ENCODE results near the gene FDXR.

The FDXR gene

GRCh38 chr17:74836191-74836590 is 36.6 kb downstream of the FDXR start:
- DNase-seq (ENCODE audit: extremely low spot score) = no peak
- POLR2A ChIA-PET = interaction anchor here (1.2 kb wide), 1 partner anchor 16 kb away, joined by 4 read pairs; no protein-coding TSS in a partner anchor
- no peak for TF ChIP-seq SUZ12 (IDR thresholded peaks at IDR 0.05)
- no peak for TF ChIP-seq L3MBTL2 (conservative IDR thresholded peaks at IDR 0.05)
- TF ChIP-seq FOXK2 (IDR thresholded peaks at IDR 0.05) = no peak
- TF ChIP-seq PKNOX1 (IDR thresholded peaks at IDR 0.05) = no peak
- CTCF ChIA-PET = no interaction called here

GRCh38 chr17:74833501-74834377 is 39.1 kb downstream of the FDXR start:
- TF ChIP-seq BHLHE40 (IDR thresholded peaks at IDR 0.05; ENCODE audit: borderline replicate concordance) (no peak), CTBP1 (IDR thresholded peaks at IDR 0.05; ENCODE audit: borderline replicate concordance) (no peak), ZNF384 (IDR thresholded peaks at IDR 0.05) (no peak), SUZ12 (IDR thresholded peaks at IDR 0.05) (no peak), PKNOX1 (IDR thresholded peaks at IDR 0.05) (no peak), FOXK2 (IDR thresholded peaks at IDR 0.05) (no peak), TARDBP (IDR thresholded peaks at IDR 0.05) (no peak), LEF1 (IDR thresholded peaks at IDR 0.05; ENCODE audit: borderline replicate concordance) (no peak), FOXA1 (IDR thresholded peaks at IDR 0.05) (no peak), HDGF (IDR thresholded peaks at IDR 0.05; ENCODE audit: borderline replicate concordance) (no peak), FOXM1 (IDR thresholded peaks at IDR 0.05; ENCODE audit: borderline replicate concordance) (no peak), SP1 (IDR thresholded peaks at IDR 0.05) (no peak), ARNT (IDR thresholded peaks at IDR 0.05) (no peak)
- DNase-seq (ENCODE audit: extremely low spot score) = no peak
- POLR2A ChIA-PET = interaction anchor here (0.6 to 1.9 kb wide), 4 partner anchors 9 to 39 kb away, joined by 3 to 8 read pairs (median 4); partner anchors contain the start of gene FDXR
- CTCF ChIA-PET = interaction anchor here (1.5 to 3.0 kb wide), 2 partner anchors 28 to 123 kb away, joined by 5 to 15 read pairs; no protein-coding TSS in a partner anchor

- TF ChIP-seq ZNF384 (IDR thresholded peaks at IDR 0.05) = no peak
- no peak for TF ChIP-seq CTBP1 (IDR thresholded peaks at IDR 0.05; ENCODE audit: borderline replicate concordance)
- no peak for TF ChIP-seq ARNT (IDR thresholded peaks at IDR 0.05)
- TF ChIP-seq HDGF (IDR thresholded peaks at IDR 0.05; ENCODE audit: borderline replicate concordance) = no peak
- no peak for TF ChIP-seq ELF4 (IDR thresholded peaks at IDR 0.05)
- TF ChIP-seq FOXA1 (IDR thresholded peaks at IDR 0.05) = no peak
- ChIA-PET CTCF (interaction anchor here (0.8 to 3.0 kb wide), 3 partner anchors 11 to 30 kb away, joined by 3 to 15 read pairs (median 8); no protein-coding TSS in a partner anchor), POLR2A (interaction anchor here (1.3 to 1.9 kb wide), 3 partner anchors 10 to 41 kb away, joined by 3 to 6 read pairs (median 3); partner anchors contain the start of gene FDXR)
- no peak for DNase-seq (ENCODE audit: extremely low spot score)
These were observed 40.4 kb downstream of the FDXR start for GRCh38 chr17:74832421-74832820.

- CTCF ChIA-PET = interaction anchor here (1.2 kb wide), 1 partner anchor 12 kb away, joined by 8 read pairs; no protein-coding TSS in a partner anchor
- DNase-seq (ENCODE audit: extremely low spot score) = no peak
- peak; percentile 39 for TF ChIP-seq PKNOX1 (IDR thresholded peaks at IDR 0.05)
- TF ChIP-seq ARNT (IDR thresholded peaks at IDR 0.05) = no peak
- TF ChIP-seq ELF4 (IDR thresholded peaks at IDR 0.05) = no peak
- POLR2A ChIA-PET = interaction anchor here (0.6 kb wide), 1 partner anchor 11 kb away, joined by 3 read pairs; no protein-coding TSS in a partner anchor
These were observed 41.2 kb downstream of the FDXR start for GRCh38 chr17:74831444-74832146.

GRCh38 chr17:74830861-74831260 is 41.9 kb downstream of the FDXR start:
- TF ChIP-seq BHLHE40 (IDR thresholded peaks at IDR 0.05; ENCODE audit: borderline replicate concordance) (no peak), FOXA1 (IDR thresholded peaks at IDR 0.05) (no peak), SUZ12 (IDR thresholded peaks at IDR 0.05) (no peak), ZNF384 (IDR thresholded peaks at IDR 0.05) (no peak), CTBP1 (IDR thresholded peaks at IDR 0.05; ENCODE audit: borderline replicate concordance) (no peak), NFRKB (IDR thresholded peaks at IDR 0.05) (no peak), FOXK2 (IDR thresholded peaks at IDR 0.05) (no peak), ELF4 (IDR thresholded peaks at IDR 0.05) (no peak)
- CTCF ChIA-PET = no interaction called here
- no peak for DNase-seq (ENCODE audit: extremely low spot score)
- POLR2A ChIA-PET = no interaction called here

GRCh38 chr17:74827800-74828199 is 45.0 kb downstream of the FDXR start:
- DNase-seq (ENCODE audit: extremely low spot score) = no peak
- ChIA-PET CTCF (interaction anchor here (1.9 kb wide), 1 partner anchor 15 kb away, joined by 9 read pairs; no protein-coding TSS in a partner anchor), POLR2A (interaction anchor here (1.7 kb wide), 1 partner anchor 45 kb away, joined by 5 read pairs; the partner anchor contains the start of gene FDXR)
- no peak for TF ChIP-seq FOXM1 (IDR thresholded peaks at IDR 0.05; ENCODE audit: borderline replicate concordance)
- TF ChIP-seq BHLHE40 (IDR thresholded peaks at IDR 0.05; ENCODE audit: borderline replicate concordance) = no peak
- TF ChIP-seq HDGF (IDR thresholded peaks at IDR 0.05; ENCODE audit: borderline replicate concordance) = no peak
- no peak for TF ChIP-seq L3MBTL2 (conservative IDR thresholded peaks at IDR 0.05)
- TF ChIP-seq NFRKB (IDR thresholded peaks at IDR 0.05) = no peak
- TF ChIP-seq ARNT (IDR thresholded peaks at IDR 0.05) = no peak
- TF ChIP-seq TARDBP (IDR thresholded peaks at IDR 0.05) = no peak
- no peak for TF ChIP-seq ZNF384 (IDR thresholded peaks at IDR 0.05)
- no peak for TF ChIP-seq FOXK2 (IDR thresholded peaks at IDR 0.05)
- TF ChIP-seq PKNOX1 (IDR thresholded peaks at IDR 0.05) = no peak
- no peak for TF ChIP-seq FOXA1 (IDR thresholded peaks at IDR 0.05)
- TF ChIP-seq CTBP1 (IDR thresholded peaks at IDR 0.05; ENCODE audit: borderline replicate concordance) = no peak
- no peak for TF ChIP-seq ELF4 (IDR thresholded peaks at IDR 0.05)
- TF ChIP-seq LEF1 (IDR thresholded peaks at IDR 0.05; ENCODE audit: borderline replicate concordance) = no peak
- TF ChIP-seq SUZ12 (IDR thresholded peaks at IDR 0.05) = no peak
- TF ChIP-seq SP1 (IDR thresholded peaks at IDR 0.05) = no peak
